ENCODE results near the gene OR5M3. TPM values are rescaled to one million over a fixed set of nuclear protein-coding genes. Genes with fewer than 3 reads are reported as not detected.

OR5M3 gene
- total and polyA plus RNA-seq, 2 of the 4 experiments (the other 2 are of a cell fraction) = not detected

- no peak overlapping the region for H3K4me2 ChIP-seq (ENCODE audit: low read depth, low read length)
- dilution Hi-C loops (cut with HindIII; ENCODE audit: low sequenced_read_pairs, unreplicated experiment) = no loop called here
- no peak for ATAC-seq (ENCODE audit: low read depth)
These were observed 13.6 kb upstream of the OR5M3 start for GRCh38 chr11:56486801-56487200.

More at GRCh38 chr11:56486801-56487200, 13.6 kb upstream of the OR5M3 start:
- H3K18ac ChIP-seq (ENCODE audit: low read depth, low read length) = no peak overlapping the region
- H3K27ac ChIP-seq (ENCODE audit: insufficient read depth, low read length) = no peak overlapping the region
- H2BK15ac ChIP-seq (ENCODE audit: low read depth, low read length) = no peak overlapping the region
- no peaks in the 10 kb centered on the region for H3K27me3 ChIP-seq (ENCODE audit: control insufficient read depth, insufficient read depth, low read length)
- in situ Hi-C loops (cut with MboI; ENCODE audit: low sequenced_read_pairs) = no loop called here
- no peak overlapping the region for H3K56ac ChIP-seq (ENCODE audit: extremely low read depth, insufficient read depth, low read length)
- no TSS peak for BruUV-seq (replicated peaks)
- no peak overlapping the region for H2BK120ac ChIP-seq (ENCODE audit: low read depth, low read length)
- no peak for DNase-seq
- H4K5ac ChIP-seq (ENCODE audit: low read depth, low read length) = no peak overlapping the region
- no peaks in the 10 kb centered on the region for H3K79me1 ChIP-seq (ENCODE audit: low read depth in 1 of 2, low read length in 2 of 2)
- H4K91ac ChIP-seq (ENCODE audit: insufficient read depth, low read depth, low read length) = no peak overlapping the region
- H2BK5ac ChIP-seq (ENCODE audit: low read depth, low read length, poor library complexity, severe bottlenecking) = no peak overlapping the region
- H3K9ac ChIP-seq (ENCODE audit: low read depth, low read length) = no peak overlapping the region
- H3K9me1 ChIP-seq (ENCODE audit: insufficient read depth, low read length) = no peaks in the 10 kb centered on the region
- 0 out of 2 replicates have a peak, but pooled peaks cover 3% of the 10 kb centered on the region for H3K9me3 ChIP-seq (ENCODE audit: control insufficient read depth, insufficient read depth, low read length)
- no peak overlapping the region for H3K4me3 ChIP-seq (ENCODE audit: insufficient read depth, low read depth, low read length)
- H2AK9ac ChIP-seq (replicated peaks; ENCODE audit: low read depth, low read length, poor library complexity) = no peak overlapping the region
- ChIA-PET CTCF (no interaction called here), POLR2A (ENCODE audit: unreplicated experiment) (no interaction called here)
- H3K4me1 ChIP-seq (ENCODE audit: control insufficient read depth, insufficient read depth, low read length) = no peaks in the 10 kb centered on the region
- no CpG with 5 or more reads among the region's 3 CpGs for WGBS, 2 experiments (ENCODE audit: extremely low coverage in 2 of 2, insufficient read length in 1 of 2)
- H4K20me1 ChIP-seq (ENCODE audit: insufficient read depth, low read length) = no peaks in the 10 kb centered on the region
- TF ChIP-seq MAFK (IDR thresholded peaks at IDR 0.05; ENCODE audit: low read depth, low read length) (no peak), SMC3 (IDR thresholded peaks at IDR 0.05; ENCODE audit: low read depth, low read length) (no peak), RCOR1 (IDR thresholded peaks at IDR 0.05; ENCODE audit: insufficient replicate concordance, low read length) (no peak), RFX5 (IDR thresholded peaks at IDR 0.05; ENCODE audit: low read depth, low read length) (no peak), CHD1 (IDR thresholded peaks at IDR 0.05; ENCODE audit: low read depth, low read length) (no peak), ELK1 (IDR thresholded peaks at IDR 0.05; ENCODE audit: borderline replicate concordance, low read depth, low read length) (no peak), RAD21 (IDR thresholded peaks at IDR 0.05; ENCODE audit: low read length) (no peak), MAZ (IDR thresholded peaks at IDR 0.05; ENCODE audit: borderline replicate concordance, low read depth, low read length) (no peak)
- intact Hi-C loops (cut with micrococcal nuclease) = no loop called here
- no peak overlapping the region for H3K4ac ChIP-seq (ENCODE audit: low read depth, low read length)
- no peak overlapping the region for H2AK5ac ChIP-seq (ENCODE audit: low read depth, low read length)
- H3K23ac ChIP-seq (ENCODE audit: low read depth, low read length) = no peak overlapping the region
- H4K8ac ChIP-seq (ENCODE audit: low read depth in 2 of 2, low read length in 2 of 2) = no peak overlapping the region
- H2AFZ ChIP-seq (replicated peaks; ENCODE audit: low read length, poor library complexity) = no peak overlapping the region
- H3K14ac ChIP-seq (replicated peaks; ENCODE audit: low read depth, low read length) = no peak overlapping the region
- no peak overlapping the region for H2BK20ac ChIP-seq (ENCODE audit: low read depth, low read length)
- no peaks in the 10 kb centered on the region for H3K36me3 ChIP-seq (ENCODE audit: control insufficient read depth, insufficient read depth, low read length)

All from IMR-90 (cell line).